ENCODE results near the gene NRXN3.

Gene NRXN3

DNA sequence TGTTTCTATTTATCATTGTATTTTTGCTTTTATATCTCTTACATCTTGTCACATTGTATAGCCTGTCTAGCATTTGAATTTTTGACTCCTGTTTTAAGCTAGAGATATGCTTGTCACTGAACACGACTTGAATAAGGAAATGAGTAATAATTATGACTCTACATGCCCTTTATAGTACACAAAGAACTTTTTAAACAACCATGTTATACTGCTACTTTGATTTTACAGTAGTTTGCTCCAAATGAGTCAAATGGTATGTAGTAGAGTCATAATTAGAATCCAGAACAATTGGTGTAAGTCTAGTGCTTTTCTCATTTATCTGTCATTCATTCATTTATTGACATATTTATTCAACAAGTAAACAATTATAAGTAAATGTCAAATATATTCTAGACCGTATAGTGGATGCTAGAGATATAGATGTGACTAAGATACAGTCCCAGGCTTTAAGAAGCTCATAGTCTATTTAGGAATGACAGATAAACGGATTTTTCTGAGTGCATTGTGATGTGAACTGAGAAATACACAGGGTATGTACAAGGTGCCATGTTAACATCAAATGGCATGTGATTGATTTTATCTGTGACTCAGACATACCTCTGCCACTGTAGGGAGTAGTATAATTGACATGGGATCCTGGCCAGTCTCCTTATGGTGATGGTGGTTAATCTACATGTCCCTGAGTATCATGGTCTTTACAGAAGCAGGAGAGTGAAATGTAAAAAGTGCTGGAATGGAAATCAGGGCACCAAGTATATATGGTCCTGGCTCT lies 1241.4 kb downstream of the NRXN3 start:
- no peak for DNase-seq (ENCODE audit: low read depth, low spot score)

DNA sequence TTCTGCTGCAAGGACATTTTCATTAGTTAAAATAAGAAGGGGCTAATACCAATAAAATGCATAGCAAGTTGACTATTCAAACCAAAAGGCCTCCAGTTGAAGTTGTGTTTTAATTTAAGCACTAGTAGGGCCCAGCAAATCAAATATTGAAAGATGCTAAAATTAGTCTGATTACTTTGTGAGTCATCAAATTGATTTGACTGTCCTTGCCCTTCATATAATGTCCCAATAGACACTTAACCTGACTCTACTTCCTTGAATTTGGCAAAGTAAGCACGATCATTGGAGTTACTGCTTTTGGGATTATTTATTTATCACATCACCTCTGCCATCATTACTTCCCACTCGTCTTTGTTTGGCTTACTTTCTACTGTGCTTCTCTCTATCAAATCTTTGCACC lies 1242.6 kb downstream of the NRXN3 start:
- no peak for DNase-seq (ENCODE audit: low read depth, low spot score)

DNA sequence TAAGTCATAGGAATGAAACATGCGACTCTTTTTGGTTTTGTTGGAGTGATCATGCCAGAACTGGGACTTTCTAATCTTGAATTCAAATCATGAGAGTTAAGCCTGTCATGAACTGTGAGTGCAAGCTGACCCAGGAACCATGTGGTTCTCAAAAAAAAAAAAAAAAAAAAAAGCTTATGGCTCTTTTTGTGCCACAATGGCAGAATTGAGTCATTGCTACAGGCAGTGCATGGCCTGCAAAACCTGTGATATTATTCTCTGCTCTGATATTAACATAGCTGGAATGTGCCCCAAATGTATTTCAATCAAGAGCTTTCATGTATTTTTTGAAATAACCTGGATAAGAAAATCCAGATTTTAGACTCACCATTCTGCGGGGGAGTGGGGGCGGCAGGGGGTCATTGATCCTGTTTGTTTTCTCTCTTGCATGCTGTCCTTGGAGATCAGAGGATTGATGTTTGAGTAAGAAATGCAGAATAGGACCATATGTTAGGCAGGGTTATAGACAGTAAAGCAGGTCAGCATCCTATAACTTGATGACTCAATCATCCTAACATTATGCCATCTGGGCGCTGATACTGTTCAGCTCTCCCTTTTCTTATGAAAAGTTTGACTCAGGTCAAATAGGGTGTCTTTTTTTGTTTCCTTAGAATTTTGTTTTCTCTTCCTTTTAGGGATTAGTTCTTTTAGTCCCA lies 1243.7 kb downstream of the NRXN3 start:
- no peak for DNase-seq (ENCODE audit: low read depth, low spot score)

DNA sequence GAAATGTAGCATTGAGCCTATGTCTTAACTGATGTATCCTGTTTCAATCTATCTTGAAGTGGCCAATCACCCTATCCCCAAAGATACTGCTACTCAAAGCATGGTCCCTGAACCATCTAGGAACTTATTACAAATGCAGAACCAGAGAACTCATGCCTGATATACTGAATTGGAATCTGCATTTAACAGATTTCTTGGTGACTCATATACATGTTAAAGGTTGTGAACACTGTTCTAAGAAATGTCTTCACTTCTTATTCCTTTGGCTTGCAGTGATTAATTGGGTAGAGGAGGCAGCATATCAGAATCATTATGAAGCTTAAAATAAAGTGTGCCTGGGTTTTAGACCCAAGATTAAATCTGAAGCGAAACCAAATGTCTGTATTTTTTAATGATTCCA lies 1245.6 kb downstream of the NRXN3 start:
- DNase-seq (ENCODE audit: low read depth, low spot score): no peak

DNA sequence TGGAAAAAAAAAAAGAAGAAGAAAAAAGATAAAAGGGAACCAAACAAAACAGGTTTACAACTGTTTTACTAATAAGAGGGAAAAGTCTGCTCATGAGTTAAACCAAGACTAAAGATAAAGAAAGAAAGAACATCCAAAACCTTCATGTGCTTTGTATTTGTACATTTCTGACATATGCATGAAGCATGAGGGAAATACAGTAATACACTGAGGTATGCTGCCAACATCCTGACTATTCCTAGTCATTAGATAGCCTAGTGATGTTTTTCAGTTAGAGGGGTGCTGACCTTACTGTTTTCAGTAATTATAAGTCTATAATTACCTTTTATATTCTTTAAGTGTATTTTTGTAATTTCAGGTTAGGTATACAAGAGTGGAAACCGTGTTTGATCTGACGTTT lies 1247.8 kb downstream of the NRXN3 start:
- DNase-seq (ENCODE audit: low read depth, low spot score): no peak

DNA sequence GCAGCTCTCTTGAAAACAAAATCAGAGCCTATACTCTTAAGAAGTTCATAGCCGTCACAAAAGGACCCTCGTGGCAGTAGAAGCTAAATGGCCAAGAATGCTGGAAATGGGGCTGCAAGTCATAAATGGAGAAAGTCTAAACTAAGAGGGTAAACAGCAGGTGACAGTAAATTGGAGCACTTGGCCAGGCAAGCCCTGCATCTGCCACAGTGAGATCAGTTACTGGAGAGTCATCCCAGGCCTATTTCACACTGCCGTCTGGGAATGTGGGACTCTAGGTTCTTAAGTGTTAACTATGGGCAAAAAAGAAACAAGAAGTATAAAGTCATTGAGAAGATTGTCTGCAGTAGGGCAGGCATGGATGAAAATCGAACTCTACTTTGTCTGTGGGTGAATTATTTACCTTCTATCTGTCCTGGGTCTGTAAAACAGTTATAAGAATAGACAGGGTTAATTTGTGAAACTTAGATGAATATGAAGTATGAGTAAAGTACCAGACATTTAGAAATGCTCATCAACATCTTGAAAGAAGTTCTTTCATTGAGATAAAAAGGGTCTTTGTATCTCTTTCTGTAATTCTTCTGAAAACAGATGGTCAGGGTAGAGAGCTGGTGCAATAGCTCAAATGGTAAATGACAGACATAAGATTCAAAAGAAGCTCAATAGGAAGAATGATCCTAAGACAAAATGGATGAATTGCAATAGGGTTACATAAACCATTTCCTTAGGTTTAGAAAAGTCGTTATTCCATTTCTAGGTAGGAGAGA lies 1248.7 kb downstream of the NRXN3 start:
- DNase-seq (ENCODE audit: low read depth, low spot score): no peak

DNA sequence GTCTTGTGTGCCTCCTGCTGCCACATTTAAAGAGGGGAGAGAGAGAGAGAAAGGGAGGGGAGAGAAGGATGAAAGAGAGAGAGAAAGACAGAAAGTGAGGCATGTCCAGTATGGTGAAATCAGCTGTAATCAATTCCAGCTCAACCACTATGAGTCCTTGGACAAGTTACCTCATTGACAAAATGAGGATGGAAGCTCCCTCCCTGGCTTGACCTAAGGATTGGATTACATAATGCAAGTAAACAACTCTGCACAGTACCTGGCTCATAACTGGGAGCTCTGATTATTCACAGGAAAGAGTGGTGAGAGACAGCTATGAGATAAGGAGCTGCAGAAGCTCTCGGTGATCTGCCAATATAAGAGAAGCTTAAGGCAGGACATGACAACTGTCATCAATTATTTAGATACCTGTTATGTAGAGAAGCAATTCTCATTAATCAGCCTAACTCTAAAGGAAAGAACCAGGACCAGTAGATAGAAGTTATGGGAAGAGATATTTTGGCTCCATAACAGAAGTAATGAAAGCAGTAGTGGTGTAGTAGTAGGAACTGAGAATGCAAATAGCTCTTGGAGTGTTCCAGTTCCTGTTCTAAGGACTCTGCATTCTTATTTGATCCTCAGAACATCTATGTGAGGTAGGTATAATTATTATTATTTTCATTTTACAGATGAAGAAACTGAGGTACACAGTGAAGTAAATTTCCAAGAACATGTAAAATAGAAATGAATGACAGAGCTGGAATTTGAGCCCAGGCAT lies 1249.6 kb downstream of the NRXN3 start:
- no peak for DNase-seq (ENCODE audit: low read depth, low spot score)

DNA sequence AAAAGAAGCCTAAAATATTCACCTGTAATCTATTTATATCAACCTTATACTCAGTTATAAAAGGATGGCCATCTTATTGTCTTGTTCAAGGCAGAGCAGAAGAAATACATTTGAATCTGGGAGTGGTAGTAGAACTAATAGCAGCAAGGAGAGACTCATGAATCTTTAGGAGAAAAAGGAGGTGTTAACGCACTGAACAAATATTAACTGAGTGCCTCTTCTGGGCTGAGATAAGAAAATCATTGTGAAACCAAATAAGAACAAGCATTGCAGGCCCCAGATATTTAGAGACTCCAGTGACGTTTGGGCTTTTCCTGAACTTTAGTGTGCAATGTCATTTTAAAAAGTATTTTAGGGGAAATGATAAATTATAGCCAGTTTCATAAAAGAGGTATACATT lies 1250.6 kb downstream of the NRXN3 start:
- DNase-seq (ENCODE audit: low read depth, low spot score): no peak

DNA sequence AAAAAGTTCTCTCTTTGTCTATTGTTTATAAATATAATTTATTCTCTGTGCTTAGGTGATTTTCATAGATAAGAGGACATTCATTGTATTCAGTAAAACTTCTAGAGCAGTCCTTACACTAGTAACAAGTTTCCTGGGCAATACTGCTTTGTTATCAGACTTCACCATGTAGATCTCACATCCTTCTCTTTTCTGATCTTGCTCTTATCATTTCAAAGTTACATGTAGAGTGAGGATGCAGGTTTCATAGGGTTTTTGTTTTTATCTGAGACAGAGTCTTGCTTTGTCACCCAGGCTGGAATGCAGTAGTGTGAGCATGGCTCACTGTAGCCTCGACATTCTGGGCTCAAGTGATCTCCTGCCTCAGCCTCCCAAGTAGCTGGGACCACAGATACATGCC lies 1251.6 kb downstream of the NRXN3 start:
- DNase-seq (ENCODE audit: low read depth, low spot score): no peak

DNA sequence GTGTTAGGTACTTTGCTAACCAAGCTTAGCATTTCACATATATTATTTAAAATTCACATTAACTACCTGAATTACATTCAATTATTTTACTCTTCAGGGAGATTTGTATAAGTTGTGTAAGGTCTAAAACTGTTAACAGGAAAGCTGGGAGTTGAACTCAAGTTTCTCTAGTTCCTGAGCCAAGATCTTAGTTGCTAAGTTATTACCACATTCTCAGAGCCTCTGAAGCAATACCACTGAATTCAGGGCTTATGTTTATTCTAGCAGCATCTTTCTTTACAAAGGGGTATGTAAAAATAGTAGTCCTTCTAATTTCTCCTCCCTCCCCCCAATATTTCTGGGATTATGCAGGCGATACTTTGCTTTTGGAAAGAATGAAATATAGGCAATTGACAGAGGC lies 1254.3 kb downstream of the NRXN3 start:
- no peak for DNase-seq (ENCODE audit: low read depth, low spot score)

DNA sequence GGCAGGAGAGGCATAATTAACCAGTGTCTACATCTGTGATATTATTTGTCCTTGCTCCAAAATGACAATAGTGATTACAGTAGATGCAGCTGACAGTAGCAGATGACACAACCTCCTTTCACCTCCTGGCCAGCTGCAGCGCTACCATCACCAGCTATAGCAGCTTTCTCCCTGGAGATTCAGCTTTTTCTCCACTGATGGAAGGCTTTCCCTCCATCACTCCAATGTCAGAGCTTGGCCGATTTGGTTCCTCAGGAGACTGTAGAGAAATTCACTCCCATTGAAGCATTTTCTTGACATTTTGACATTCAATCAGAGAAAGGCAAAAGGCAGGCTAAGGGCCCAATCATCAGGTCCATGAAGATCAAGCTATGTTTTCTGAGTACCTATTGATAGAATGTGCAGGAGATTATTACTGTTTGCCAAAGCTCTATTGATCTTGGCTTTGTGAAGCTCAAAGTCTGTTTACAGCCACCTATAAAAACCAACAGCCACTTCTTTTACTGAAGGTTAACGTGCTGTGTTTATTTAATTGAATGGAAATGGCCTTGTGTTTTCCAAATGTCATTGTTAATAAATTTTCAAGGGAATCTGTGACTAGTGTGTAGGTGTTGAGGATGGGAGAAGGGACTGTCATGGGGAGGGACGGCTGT lies 1256.1 kb downstream of the NRXN3 start:
- DNase-seq (ENCODE audit: low read depth, low spot score): no peak

DNA sequence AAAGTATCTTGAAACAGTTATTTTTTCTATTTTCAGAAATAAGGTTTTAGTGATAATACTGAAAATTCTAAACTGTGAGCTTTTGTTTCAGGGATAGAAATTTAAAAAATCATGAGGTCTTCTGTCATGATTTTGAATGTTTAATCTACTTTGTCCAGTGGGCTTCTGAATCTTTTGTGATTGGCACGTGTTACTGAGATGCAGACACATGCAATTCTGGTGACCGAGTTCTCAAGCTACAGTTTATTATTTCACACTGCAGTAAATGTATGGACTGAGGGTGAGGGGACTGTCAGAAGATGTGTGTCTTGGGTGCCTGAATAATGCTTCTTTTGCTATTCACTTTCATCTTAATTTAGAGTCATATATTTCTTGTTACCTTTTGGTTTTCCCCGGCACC lies 1262.5 kb downstream of the NRXN3 start:
- DNase-seq (ENCODE audit: low read depth, low spot score): no peak

DNA sequence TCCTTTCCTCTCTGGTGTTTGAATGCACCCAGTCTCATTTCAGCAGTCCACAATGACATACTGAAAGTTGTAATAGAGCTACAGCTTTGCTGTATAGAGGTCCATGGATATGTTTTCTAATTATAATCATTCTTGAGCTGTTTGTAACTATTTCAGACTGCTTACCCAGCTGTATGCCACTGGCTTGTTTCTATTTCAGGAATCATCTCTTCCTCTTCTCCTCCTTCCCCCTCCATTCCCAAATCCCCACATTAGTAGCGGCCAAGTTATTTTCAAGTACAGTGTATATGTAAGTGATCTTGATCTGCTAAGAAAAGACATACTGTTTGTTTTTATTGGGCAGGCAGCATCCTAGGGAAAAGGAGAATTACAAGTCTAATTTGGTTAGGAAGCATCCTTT lies 1266.2 kb downstream of the NRXN3 start:
- no peak for DNase-seq (ENCODE audit: low read depth, low spot score)

DNA sequence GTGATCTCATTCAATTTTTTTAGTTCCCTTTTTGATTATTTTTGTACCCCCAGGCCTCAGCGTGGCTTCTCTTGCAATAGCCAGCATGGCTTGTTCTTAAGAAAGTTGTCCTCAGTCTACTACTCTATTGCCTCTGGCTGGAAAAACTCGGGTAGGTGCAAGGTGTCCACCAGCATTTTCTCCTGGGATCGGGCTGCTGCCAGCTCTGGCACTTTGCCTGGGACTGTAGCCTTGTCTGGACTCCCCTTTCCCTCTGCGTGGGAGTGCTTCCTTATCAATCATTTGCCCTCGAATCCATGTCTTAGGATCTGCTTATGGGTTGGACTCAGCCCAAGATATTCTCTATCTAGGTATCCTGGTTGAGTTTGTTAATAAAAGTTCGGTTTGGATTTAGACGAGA lies 1267.8 kb downstream of the NRXN3 start:
- no peak for DNase-seq (ENCODE audit: low read depth, low spot score)

DNA sequence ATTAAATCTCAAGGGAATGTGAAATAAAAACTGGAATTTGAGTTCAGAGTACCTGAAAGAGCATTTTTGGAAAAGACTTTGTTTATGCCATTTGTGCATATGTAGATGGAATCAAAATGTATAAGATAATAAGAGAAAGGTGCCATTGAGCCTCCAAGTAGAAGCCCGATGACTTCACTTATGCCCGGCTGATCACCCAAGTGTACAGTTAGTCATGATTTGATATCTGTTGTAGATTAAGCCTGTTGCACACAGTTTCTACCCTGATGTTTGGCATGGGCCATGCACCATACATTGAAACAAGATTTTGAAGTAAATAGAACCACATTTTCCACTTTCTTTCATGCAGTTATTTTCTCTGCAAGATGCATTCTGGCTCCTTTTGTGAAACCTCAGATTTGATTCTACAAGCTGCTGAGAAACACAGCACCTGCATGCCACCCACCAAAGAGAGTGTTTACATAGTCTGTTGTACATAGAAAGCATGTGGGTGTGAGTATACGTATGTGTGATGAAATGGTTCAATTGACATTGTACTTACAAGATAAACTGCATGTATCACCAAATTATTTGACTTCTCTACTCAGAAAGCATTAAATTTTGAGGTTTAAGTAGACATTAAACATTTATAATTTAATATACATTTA lies 1268.6 kb downstream of the NRXN3 start:
- DNase-seq (ENCODE audit: low read depth, low spot score): no peak

DNA sequence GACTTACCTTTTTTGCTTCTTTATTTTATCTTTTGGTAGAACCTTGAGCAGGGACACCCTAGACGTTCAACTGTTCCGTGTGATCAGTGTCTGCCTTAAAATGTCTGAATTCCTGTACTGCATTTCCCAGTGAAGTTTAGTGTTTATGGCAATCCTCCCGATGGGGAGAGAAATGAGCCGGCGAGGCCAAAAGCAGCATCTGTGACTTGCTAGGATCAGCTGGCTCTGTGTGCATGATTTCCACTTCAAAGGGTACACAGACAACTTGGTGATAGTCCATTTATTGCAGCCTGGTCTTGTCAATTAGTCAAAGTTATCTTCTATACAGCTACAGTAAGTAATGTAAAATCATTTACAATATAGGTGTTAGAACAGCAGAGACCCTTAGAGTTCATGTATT lies 1272.6 kb downstream of the NRXN3 start:
- DNase-seq (ENCODE audit: low read depth, low spot score): no peak

DNA sequence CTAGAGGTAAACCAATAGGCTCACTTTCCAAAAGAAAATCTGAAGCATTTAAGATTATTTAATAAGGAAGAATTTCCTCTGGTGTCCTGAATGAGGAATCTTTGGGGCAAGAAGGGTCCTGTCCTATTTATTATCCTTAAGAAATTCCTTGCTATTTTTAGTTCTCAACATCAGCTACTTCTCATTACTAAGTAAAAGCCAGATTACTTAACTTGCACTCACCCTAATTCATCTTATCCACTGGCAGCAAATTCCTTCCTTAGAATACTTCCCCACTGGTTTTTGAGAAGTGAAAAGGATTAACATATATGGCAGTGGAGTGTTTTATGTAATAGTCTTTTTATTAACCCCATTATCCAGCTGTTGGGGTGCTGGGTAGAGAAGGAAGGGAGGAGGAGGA lies 1273.4 kb downstream of the NRXN3 start:
- no peak for DNase-seq (ENCODE audit: low read depth, low spot score)

DNA sequence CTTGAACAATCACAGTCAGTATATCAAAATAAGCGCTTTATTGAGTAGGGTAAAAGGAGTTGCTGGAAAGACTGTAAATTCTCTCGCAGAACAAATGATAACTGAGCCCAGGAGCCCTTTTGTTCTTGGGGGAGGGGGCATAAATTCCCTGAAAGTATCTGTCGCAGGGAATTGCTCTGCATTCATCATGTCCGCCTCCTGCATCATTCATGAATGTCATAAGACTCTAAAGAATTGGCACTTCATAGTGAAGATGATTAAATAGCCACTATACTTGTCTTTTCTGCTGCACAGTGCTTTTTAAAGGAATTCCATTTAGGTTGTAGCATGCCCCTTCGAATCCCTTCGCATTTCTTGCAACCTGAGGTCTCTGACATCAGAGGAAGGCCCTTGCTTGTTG lies 1278.8 kb downstream of the NRXN3 start:
- DNase-seq (ENCODE audit: low read depth, low spot score): no peak

DNA sequence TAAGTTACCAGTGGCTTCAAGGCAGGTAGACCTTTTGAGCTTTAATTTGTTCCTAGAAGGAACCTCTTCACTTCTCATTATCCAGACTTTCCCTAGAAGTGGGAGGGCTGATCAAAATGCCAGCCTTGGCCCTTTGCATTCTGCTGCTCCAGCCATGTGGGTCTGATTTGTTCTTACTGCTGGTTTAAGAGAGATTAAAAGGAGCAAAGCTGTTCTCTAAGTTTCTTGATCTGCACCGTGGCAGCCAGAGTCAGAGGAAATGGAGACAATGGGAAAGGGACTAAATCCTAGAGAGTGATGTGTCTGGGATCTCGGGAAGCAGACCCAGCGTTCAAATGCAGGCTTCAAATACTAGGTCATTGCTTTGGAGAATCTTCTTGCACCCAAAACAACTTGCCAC lies 1281.4 kb downstream of the NRXN3 start:
- DNase-seq (ENCODE audit: low read depth, low spot score): no peak

DNA sequence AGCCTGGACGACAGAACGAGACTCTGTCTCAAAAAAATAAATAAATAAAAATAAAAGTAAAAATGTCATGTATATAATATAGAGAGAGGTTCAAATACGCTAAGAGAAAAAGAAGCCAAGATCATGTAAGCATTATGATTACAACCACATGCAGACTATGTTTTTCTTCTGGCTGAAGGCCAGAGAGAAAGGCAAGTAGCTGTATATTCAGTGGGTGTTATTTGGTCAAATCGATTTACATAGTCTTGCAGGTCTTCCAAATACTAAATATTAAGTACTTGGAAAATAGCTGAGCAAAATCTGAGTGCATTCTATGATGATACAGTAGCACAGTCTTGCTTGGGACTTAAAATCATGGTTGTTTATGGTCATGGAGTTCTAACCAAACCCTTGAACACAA lies 1283.1 kb downstream of the NRXN3 start:
- no peak for DNase-seq (ENCODE audit: low read depth, low spot score)

DNA sequence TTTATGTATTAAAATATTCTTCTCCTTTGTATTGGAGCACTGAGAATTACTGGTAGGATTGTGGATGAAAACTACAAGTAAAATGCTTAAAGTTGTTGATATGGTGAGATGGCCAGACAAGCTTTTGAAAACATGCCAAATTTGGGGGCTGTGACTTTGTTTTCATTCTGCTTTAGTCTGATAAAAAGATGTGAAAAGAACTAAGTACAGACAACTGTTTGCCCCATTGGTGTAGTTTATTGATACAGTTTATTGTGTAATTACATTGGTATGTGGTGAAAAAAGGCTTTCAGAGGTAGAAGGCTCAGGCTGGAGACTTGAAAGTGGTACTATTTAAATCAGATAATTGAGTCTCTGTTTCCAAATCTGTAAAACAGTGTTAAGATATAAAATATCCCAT lies 1294.3 kb downstream of the NRXN3 start:
- DNase-seq (ENCODE audit: low read depth, low spot score): no peak

Measured in ELF-1 (cell line).